Hindlimb muscle (tissue), 1 donor: ENCODE measurements around the gene STOM. TPM values are rescaled to one million over a fixed set of nuclear protein-coding genes. Genes with fewer than 3 reads are reported as not detected.
"Not testable (repeated sequence)": the region's sequence is repeated elsewhere in the genome, so short reads cannot be mapped to it uniquely, and the experiment has no call there.

ENCODE experiments used
- DNase-seq: peaks from one replicate; pipeline ENCODE4 v3.0.0-alpha.2; 2013
- polyA plus RNA-seq: library from polyadenylated mRNA; unstranded; fragments of 120-200 nt; gene quantifications from one replicate; pipeline ENCODE4 v1.2.1, GENCODE V29; 2013; ENCODE audit not compliant: insufficient read length

STOM gene
- 72.6 TPM for polyA plus RNA-seq

GRCh38 chr9:121369595-121370265 lies at the start of gene STOM:
Gene STOM, minus strand, starts transcription at chr9:121370250. Its CDS starts 63 bp downstream, at chr9:121370187.
- DNase-seq = peak; percentile 86

GRCh38 chr9:121411993-121412392 lies 41.9 kb upstream of the STOM start:
- no peak for DNase-seq

GRCh38 chr9:121405899-121406298 lies 35.8 kb upstream of the STOM start:
- no peak for DNase-seq

GRCh38 chr9:121404906-121405305 lies 34.9 kb upstream of the STOM start:
- no peak for DNase-seq

- DNase-seq = peak; percentile 68
Measured at GRCh38 chr9:121399883-121400607, 30.0 kb upstream of the STOM start.

GRCh38 chr9:121399126-121399882 lies 29.3 kb upstream of the STOM start:
- DNase-seq = no peak

GRCh38 chr9:121398374-121398773 lies 28.3 kb upstream of the STOM start:
- DNase-seq = no peak

GRCh38 chr9:121397277-121397676 lies 27.2 kb upstream of the STOM start:
- DNase-seq = not testable (repeated sequence)

- DNase-seq = no peak
Measured at GRCh38 chr9:121395558-121395957, 25.5 kb upstream of the STOM start.

- DNase-seq = no peak
Measured at GRCh38 chr9:121394292-121394691, 24.2 kb upstream of the STOM start.

GRCh38 chr9:121393318-121393717 lies 23.3 kb upstream of the STOM start:
- DNase-seq = no peak

- DNase-seq = no peak
Measured at GRCh38 chr9:121390372-121390771, 20.3 kb upstream of the STOM start.

- DNase-seq = no peak
Measured at GRCh38 chr9:121388140-121388905, 18.3 kb upstream of the STOM start.

GRCh38 chr9:121386442-121387175 lies 16.6 kb upstream of the STOM start:
- no peak for DNase-seq

GRCh38 chr9:121383715-121384114 lies 13.7 kb upstream of the STOM start:
- no peak for DNase-seq

GRCh38 chr9:121380846-121381245 lies 10.8 kb upstream of the STOM start:
- no peak for DNase-seq

GRCh38 chr9:121376214-121376830 lies 6.3 kb upstream of the STOM start:
- DNase-seq = no peak

- DNase-seq = peak; percentile 58
Measured at GRCh38 chr9:121373011-121373729, 3.1 kb upstream of the STOM start.

GRCh38 chr9:121372239-121373010 lies 2.4 kb upstream of the STOM start:
- DNase-seq = no peak

- no peak for DNase-seq
Measured at GRCh38 chr9:121371495-121372061, 1.5 kb upstream of the STOM start.
